ENCODE data around the gene RSPH6A. TPM values are rescaled to one million over a fixed set of nuclear protein-coding genes. Genes with fewer than 3 reads are reported as not detected.

Gene RSPH6A
- total RNA-seq (not detected), polyA plus RNA-seq (not detected)

GRCh38 chr19:45814851-45815480 lies at the start of gene RSPH6A:
RSPH6A (minus strand) TSS chr19:45815308; CDS start chr19:45815176, 132 bp downstream.
- no peak within 1 kb of the TSS for H3K27ac ChIP-seq (ENCODE audit: low read depth)
- no peaks in the 10 kb centered on the region for H3K4me1 ChIP-seq (ENCODE audit: insufficient read depth)
- H3K36me3 ChIP-seq (ENCODE audit: insufficient read depth) = no peaks in the 10 kb centered on the region
- 20% methylated on average over 40 of the region's 40 CpGs for WGBS
- H3K4me3 ChIP-seq (ENCODE audit: low read depth, low read length) = peak within 1 kb of the TSS; percentile 28
- no peak for DNase-seq (ENCODE audit: extremely low spot score)

GRCh38 chr19:45864629-45865082 lies 49.5 kb upstream of the RSPH6A start:
- Histone ChIP-seq H3K4me3 (ENCODE audit: low read depth, low read length) (no peak overlapping the region), H3K4me1 (ENCODE audit: insufficient read depth) (no peaks in the 10 kb centered on the region), H3K27ac (ENCODE audit: low read depth) (no peak overlapping the region), H3K36me3 (ENCODE audit: insufficient read depth) (peaks cover under 1% of the 10 kb centered on the region)
- no peak for DNase-seq (ENCODE audit: extremely low spot score)
- WGBS = 12% methylated on average over 12 of the region's 12 CpGs

GRCh38 chr19:45863840-45864628 lies 48.9 kb upstream of the RSPH6A start, which contains the start of gene FOXA3:
FOXA3 (plus strand) TSS chr19:45864326; CDS start chr19:45864457, 131 bp downstream.
- Histone ChIP-seq H3K4me1 (ENCODE audit: insufficient read depth) (no peaks in the 10 kb centered on the region), H3K36me3 (ENCODE audit: insufficient read depth) (peaks cover 2% of the 10 kb centered on the region), H3K27ac (ENCODE audit: low read depth) (no peak within 1 kb of the TSS), H3K4me3 (ENCODE audit: low read depth, low read length) (peak within 1 kb of the TSS; percentile 29)
- WGBS = 2% methylated on average over 71 of the region's 71 CpGs
- DNase-seq (ENCODE audit: extremely low spot score) = no peak

GRCh38 chr19:45863335-45863839 lies 48.3 kb upstream of the RSPH6A start:
- no peaks in the 10 kb centered on the region for H3K4me1 ChIP-seq (ENCODE audit: insufficient read depth)
- H3K27ac ChIP-seq (ENCODE audit: low read depth) = no peak overlapping the region
- H3K4me3 ChIP-seq (ENCODE audit: low read depth, low read length) = peak overlapping the region; percentile 29
- 2% methylated on average over 22 of the region's 22 CpGs for WGBS
- no peak for DNase-seq (ENCODE audit: extremely low spot score)
- H3K36me3 ChIP-seq (ENCODE audit: insufficient read depth) = peaks cover 2% of the 10 kb centered on the region

- peaks cover 2% of the 10 kb centered on the region for H3K36me3 ChIP-seq (ENCODE audit: insufficient read depth)
These were observed 47.6 kb upstream of the RSPH6A start, which contains the start of gene SYMPK for GRCh38 chr19:45862564-45863334. SYMPK (minus strand) TSS chr19:45863147; CDS start chr19:45854495, 8,652 bp downstream.

GRCh38 chr19:45862271-45862563 lies 47.1 kb upstream of the RSPH6A start:
- WGBS = under 1% methylated on average over 11 of the region's 11 CpGs
- Histone ChIP-seq H3K4me1 (ENCODE audit: insufficient read depth) (no peaks in the 10 kb centered on the region), H3K36me3 (ENCODE audit: insufficient read depth) (peaks cover 2% of the 10 kb centered on the region), H3K27ac (ENCODE audit: low read depth) (peak overlapping the region; percentile 76), H3K4me3 (ENCODE audit: low read depth, low read length) (peak overlapping the region; percentile 71)
- no peak for DNase-seq (ENCODE audit: extremely low spot score)

More at GRCh38 chr19:45862564-45863334, 47.6 kb upstream of the RSPH6A start, which contains the start of gene SYMPK:
- peak; percentile 94 for DNase-seq (ENCODE audit: extremely low spot score)
- under 1% methylated on average over 65 of the region's 65 CpGs for WGBS
- Histone ChIP-seq H3K27ac (ENCODE audit: low read depth) (peak within 1 kb of the TSS; percentile 76), H3K4me1 (ENCODE audit: insufficient read depth) (no peaks in the 10 kb centered on the region), H3K4me3 (ENCODE audit: low read depth, low read length) (peak within 1 kb of the TSS; percentile 71)

- Histone ChIP-seq H3K36me3 (ENCODE audit: insufficient read depth) (peaks cover 2% of the 10 kb centered on the region), H3K4me3 (ENCODE audit: low read depth, low read length) (no peak overlapping the region), H3K27ac (ENCODE audit: low read depth) (no peak overlapping the region), H3K4me1 (ENCODE audit: insufficient read depth) (no peaks in the 10 kb centered on the region)
- WGBS = 90% methylated on average over 15 of the region's 15 CpGs
- no peak for DNase-seq (ENCODE audit: extremely low spot score)
These were observed 45.5 kb upstream of the RSPH6A start for GRCh38 chr19:45860359-45861259.

GRCh38 chr19:45854167-45854778 lies 39.2 kb upstream of the RSPH6A start:
- H3K36me3 ChIP-seq (ENCODE audit: insufficient read depth) = peaks cover 3% of the 10 kb centered on the region
- no peak overlapping the region for H3K27ac ChIP-seq (ENCODE audit: low read depth)
- no peak for DNase-seq (ENCODE audit: extremely low spot score)
- H3K4me1 ChIP-seq (ENCODE audit: insufficient read depth) = no peaks in the 10 kb centered on the region
- H3K4me3 ChIP-seq (ENCODE audit: low read depth, low read length) = no peak overlapping the region
- WGBS = 95% methylated on average over 16 of the region's 16 CpGs

GRCh38 chr19:45852983-45853382 lies 37.9 kb upstream of the RSPH6A start:
- Histone ChIP-seq H3K4me1 (ENCODE audit: insufficient read depth) (no peaks in the 10 kb centered on the region), H3K36me3 (ENCODE audit: insufficient read depth) (peaks cover 3% of the 10 kb centered on the region), H3K27ac (ENCODE audit: low read depth) (no peak overlapping the region), H3K4me3 (ENCODE audit: low read depth, low read length) (no peak overlapping the region)
- WGBS = 77% methylated on average over 7 of the region's 7 CpGs
- no peak for DNase-seq (ENCODE audit: extremely low spot score)

- Histone ChIP-seq H3K27ac (ENCODE audit: low read depth) (no peak overlapping the region), H3K4me1 (ENCODE audit: insufficient read depth) (no peaks in the 10 kb centered on the region), H3K36me3 (ENCODE audit: insufficient read depth) (peaks cover 3% of the 10 kb centered on the region), H3K4me3 (ENCODE audit: low read depth, low read length) (no peak overlapping the region)
- 89% methylated on average over 10 of the region's 10 CpGs for WGBS
- no peak for DNase-seq (ENCODE audit: extremely low spot score)
These were observed 37.1 kb upstream of the RSPH6A start for GRCh38 chr19:45852145-45852750.

GRCh38 chr19:45848922-45849321 lies 33.8 kb upstream of the RSPH6A start:
- DNase-seq (ENCODE audit: extremely low spot score) = no peak
- H3K4me1 ChIP-seq (ENCODE audit: insufficient read depth) = no peaks in the 10 kb centered on the region
- H3K4me3 ChIP-seq (ENCODE audit: low read depth, low read length) = no peak overlapping the region
- H3K36me3 ChIP-seq (ENCODE audit: insufficient read depth) = peaks cover 3% of the 10 kb centered on the region
- no peak overlapping the region for H3K27ac ChIP-seq (ENCODE audit: low read depth)
- WGBS = 91% methylated on average over 4 of the region's 4 CpGs

- DNase-seq (ENCODE audit: extremely low spot score) = no peak
- H3K36me3 ChIP-seq (ENCODE audit: insufficient read depth) = peaks cover 3% of the 10 kb centered on the region
- H3K4me1 ChIP-seq (ENCODE audit: insufficient read depth) = no peaks in the 10 kb centered on the region
These were observed 32.6 kb upstream of the RSPH6A start for GRCh38 chr19:45847663-45848062.

More at GRCh38 chr19:45847663-45848062, 32.6 kb upstream of the RSPH6A start:
- Histone ChIP-seq H3K27ac (ENCODE audit: low read depth) (no peak overlapping the region), H3K4me3 (ENCODE audit: low read depth, low read length) (no peak overlapping the region)
- WGBS = 93% methylated on average over 13 of the region's 13 CpGs

Data from urinary bladder (tissue), 4 donors.